Natural killer cell (primary cell): Measurements from ENCODE around the gene SLC25A3. TPM values are rescaled to one million over a fixed set of nuclear protein-coding genes. Genes with fewer than 3 reads are reported as not detected.
"Not testable (repeated sequence)": the region's sequence is repeated elsewhere in the genome, so short reads cannot be mapped to it uniquely, and the experiment has no call there.

ENCODE experiments used
- ATAC-seq, 3 donors: fragments of 150-1000 bp in 2 of 3; fragments of 200-7000 bp in 1 of 3; cut with Tn5 transposase; 1 replicate in 1 of 3; 2 replicates in 2 of 3; pipeline ENCODE4 v1.10.0; 2021; ENCODE audit warnings: mild to moderate bottlenecking in 2 of 3, moderate library complexity in 2 of 3
- DNase-seq, 2 donors: peaks; one replicate each; pipeline versions ENCODE4 v3.0.0 to v3.0.0-alpha.2; 2013 to 2021; ENCODE audit warnings: mixed read lengths in 1 of 2
- H3K27ac ChIP-seq: one replicate; pipeline ENCODE4 v1.5.1; 2013; ENCODE audit warnings: mild to moderate bottlenecking, low read length
- H3K27me3 ChIP-seq: one replicate; pipeline ENCODE4 v1.6.1; 2013; ENCODE audit warnings: low read length; ENCODE audit not compliant: control insufficient read depth, insufficient read depth
- H3K36me3 ChIP-seq: one replicate; pipeline ENCODE4 v1.6.1; 2013; ENCODE audit warnings: low read length; ENCODE audit not compliant: control insufficient read depth, insufficient read depth
- H3K4me1 ChIP-seq: one replicate; pipeline ENCODE4 v1.6.1; 2013; ENCODE audit warnings: low read length; ENCODE audit not compliant: control insufficient read depth, insufficient read depth
- H3K4me3 ChIP-seq: one replicate; pipeline ENCODE4 v1.5.1; 2013; ENCODE audit warnings: low read length
- H3K9me3 ChIP-seq: one replicate; pipeline ENCODE4 v1.6.1; 2013; ENCODE audit warnings: low read length; ENCODE audit not compliant: control insufficient read depth, insufficient read depth
- H3K27ac Mint-ChIP-seq, 2 donors: one replicate each; pipeline ENCODE4 v1.8.0; 2022; ENCODE audit warnings: mild to moderate bottlenecking in 2 of 2, mixed read lengths in 2 of 2, moderate library complexity in 1 of 2
- H3K27me3 Mint-ChIP-seq, 2 donors: one replicate each; pipeline ENCODE4 v1.8.0; 2022; ENCODE audit warnings: low read depth in 2 of 2, mixed read lengths in 2 of 2
- H3K36me3 Mint-ChIP-seq: one replicate; pipeline ENCODE4 v1.8.0; 2022; ENCODE audit warnings: mixed read lengths
- H3K4me1 Mint-ChIP-seq, 2 donors: one replicate each; pipeline ENCODE4 v1.8.0; 2022; ENCODE audit warnings: mixed read lengths in 2 of 2
- H3K4me3 Mint-ChIP-seq: one replicate; pipeline ENCODE4 v1.8.0; 2022; ENCODE audit warnings: mild to moderate bottlenecking, moderate library complexity, mixed read lengths
- H3K9me3 Mint-ChIP-seq, 2 donors: one replicate each; pipeline ENCODE4 v1.8.0; 2022; ENCODE audit warnings: mixed read lengths in 2 of 2
- WGBS: methylation state at CpG from one replicate; pipeline ENCODE4 v1.1.7; 2013; ENCODE audit warnings: missing lambda C conversion rate; ENCODE audit not compliant: insufficient coverage; 5-methylcytosine and 5-hydroxymethylcytosine counted together
- intact Hi-C: fragments of 100-400 bp; cut with micrococcal nuclease; formaldehyde crosslinking; loops from one replicate; pipeline ENCODE4 v1.14.2; 2022
- total RNA-seq, 4 donors: library from RNA; stranded (reverse); fragments of 120-200 nt in 1 of 4; gene quantifications; one replicate each; pipeline versions ENCODE4 v1.2.3 to v1.2.4, GENCODE V29; 2013 to 2022
- TF ChIP-seq, protein P1 (sequence below): fragments of 200-600 bp; IDR thresholded peaks from one replicate; pipeline ENCODE4 v1.8.0; 2022; ENCODE audit warnings: antibody characterized with exemption

SLC25A3 gene
- total RNA-seq, 3 donors from 2014 or later (not counting 1 experiment from before 2014, with no cell fraction given): 393 to 490 (median 433) TPM

- H3K4me3 Mint-ChIP-seq: no peak overlapping the region
- peaks cover 2% of the 10 kb centered on the region for H3K36me3 ChIP-seq
- 85% methylated on average over 3 of the region's 4 CpGs for WGBS
- peaks cover 10 to 12% of the 10 kb centered on the region in 2 donors for H3K4me1 Mint-ChIP-seq
- DNase-seq (no peak), ATAC-seq (no peak)
- no peaks in the 10 kb centered on the region for H3K9me3 ChIP-seq
- no peak overlapping the region for H3K27ac ChIP-seq
- TF ChIP-seq, protein P1, sequence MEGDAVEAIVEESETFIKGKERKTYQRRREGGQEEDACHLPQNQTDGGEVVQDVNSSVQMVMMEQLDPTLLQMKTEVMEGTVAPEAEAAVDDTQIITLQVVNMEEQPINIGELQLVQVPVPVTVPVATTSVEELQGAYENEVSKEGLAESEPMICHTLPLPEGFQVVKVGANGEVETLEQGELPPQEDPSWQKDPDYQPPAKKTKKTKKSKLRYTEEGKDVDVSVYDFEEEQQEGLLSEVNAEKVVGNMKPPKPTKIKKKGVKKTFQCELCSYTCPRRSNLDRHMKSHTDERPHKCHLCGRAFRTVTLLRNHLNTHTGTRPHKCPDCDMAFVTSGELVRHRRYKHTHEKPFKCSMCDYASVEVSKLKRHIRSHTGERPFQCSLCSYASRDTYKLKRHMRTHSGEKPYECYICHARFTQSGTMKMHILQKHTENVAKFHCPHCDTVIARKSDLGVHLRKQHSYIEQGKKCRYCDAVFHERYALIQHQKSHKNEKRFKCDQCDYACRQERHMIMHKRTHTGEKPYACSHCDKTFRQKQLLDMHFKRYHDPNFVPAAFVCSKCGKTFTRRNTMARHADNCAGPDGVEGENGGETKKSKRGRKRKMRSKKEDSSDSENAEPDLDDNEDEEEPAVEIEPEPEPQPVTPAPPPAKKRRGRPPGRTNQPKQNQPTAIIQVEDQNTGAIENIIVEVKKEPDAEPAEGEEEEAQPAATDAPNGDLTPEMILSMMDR: no peak
- H3K27me3 Mint-ChIP-seq: no peaks in the 10 kb centered on the region
- H3K9me3 Mint-ChIP-seq: no peaks in the 10 kb centered on the region
- no peak overlapping the region for H3K27ac Mint-ChIP-seq
- no peak overlapping the region for H3K4me3 ChIP-seq
- intact Hi-C loops: no loop called here
- no peaks in the 10 kb centered on the region for H3K4me1 ChIP-seq
- H3K27me3 ChIP-seq: no peaks in the 10 kb centered on the region
- no peaks in the 10 kb centered on the region for H3K36me3 Mint-ChIP-seq
Observed at GRCh38 chr12:98635657-98636323, 42.3 kb downstream of the SLC25A3 start.

- WGBS: no CpG with 5 or more reads among the region's 2 CpGs
- Mint-ChIP-seq H3K27me3 (no peaks in the 10 kb centered on the region), H3K4me3 (no peak overlapping the region), H3K27ac (no peak overlapping the region), H3K4me1 (peaks cover 10 to 12% of the 10 kb centered on the region in 2 donors), H3K36me3 (no peaks in the 10 kb centered on the region), H3K9me3 (no peaks in the 10 kb centered on the region)
- intact Hi-C loops: no loop called here
- no peak overlapping the region for H3K27ac ChIP-seq
- H3K9me3 ChIP-seq: no peaks in the 10 kb centered on the region
- DNase-seq (no peak), ATAC-seq (no peak)
- no peak overlapping the region for H3K4me3 ChIP-seq
- H3K4me1 ChIP-seq: no peaks in the 10 kb centered on the region
- peaks cover 2% of the 10 kb centered on the region for H3K36me3 ChIP-seq
- H3K27me3 ChIP-seq: no peaks in the 10 kb centered on the region
- TF ChIP-seq, protein P1: no peak
Observed at GRCh38 chr12:98637068-98637467, 43.6 kb downstream of the SLC25A3 start.

GRCh38 chr12:98638009-98638408 is 44.5 kb downstream of the SLC25A3 start:
- H3K9me3 ChIP-seq: no peaks in the 10 kb centered on the region
- H3K27ac Mint-ChIP-seq: peak overlapping the region in 1 of 2 donors; percentile 35
- no peak overlapping the region for H3K4me3 Mint-ChIP-seq
- no peaks in the 10 kb centered on the region for H3K27me3 Mint-ChIP-seq
- no peaks in the 10 kb centered on the region for H3K9me3 Mint-ChIP-seq
- ATAC-seq (no peak), DNase-seq (no peak)
- H3K4me1 ChIP-seq: no peaks in the 10 kb centered on the region
- H3K36me3 ChIP-seq: no peaks in the 10 kb centered on the region
- 91% methylated on average over 2 of the region's 2 CpGs for WGBS
- no peaks in the 10 kb centered on the region for H3K36me3 Mint-ChIP-seq
- H3K4me3 ChIP-seq: no peak overlapping the region
- TF ChIP-seq, protein P1: no peak
- peaks cover 10 to 12% of the 10 kb centered on the region in 2 donors for H3K4me1 Mint-ChIP-seq
- intact Hi-C loops: no loop called here
- H3K27me3 ChIP-seq: no peaks in the 10 kb centered on the region
- H3K27ac ChIP-seq: no peak overlapping the region

- intact Hi-C loops: no loop called here
Observed at GRCh38 chr12:98639491-98639890, 46.0 kb downstream of the SLC25A3 start.

GRCh38 chr12:98642801-98643200 is 49.3 kb downstream of the SLC25A3 start:
- not testable (repeated sequence) for H3K4me3 ChIP-seq

More at GRCh38 chr12:98639491-98639890, 46.0 kb downstream of the SLC25A3 start:
- TF ChIP-seq, protein P1: no peak
- H3K27me3 ChIP-seq: no peaks in the 10 kb centered on the region
- H3K36me3 Mint-ChIP-seq: no peaks in the 10 kb centered on the region
- H3K4me1 ChIP-seq: no peaks in the 10 kb centered on the region
- no peak overlapping the region for H3K27ac ChIP-seq
- no peak overlapping the region for H3K4me3 ChIP-seq
- ATAC-seq (no peak), DNase-seq (no peak)
- no peak overlapping the region for H3K27ac Mint-ChIP-seq
- no peak overlapping the region for H3K4me3 Mint-ChIP-seq
- no peaks in the 10 kb centered on the region for H3K27me3 Mint-ChIP-seq
- 98% methylated on average over 2 of the region's 3 CpGs for WGBS
- H3K9me3 ChIP-seq: no peaks in the 10 kb centered on the region
- peaks cover 12 to 15% of the 10 kb centered on the region in 2 donors for H3K4me1 Mint-ChIP-seq
- no peaks in the 10 kb centered on the region for H3K9me3 Mint-ChIP-seq
- H3K36me3 ChIP-seq: no peaks in the 10 kb centered on the region

More at GRCh38 chr12:98642801-98643200, 49.3 kb downstream of the SLC25A3 start:
- H3K27me3 Mint-ChIP-seq, H3K27ac ChIP-seq, DNase-seq, H3K27ac Mint-ChIP-seq, intact Hi-C loops, H3K36me3 ChIP-seq, ATAC-seq, H3K36me3 Mint-ChIP-seq, H3K9me3 ChIP-seq, H3K27me3 ChIP-seq, H3K9me3 Mint-ChIP-seq, H3K4me1 ChIP-seq: not testable (repeated sequence)
- 87% methylated on average over 4 of the region's 5 CpGs for WGBS
- peak overlapping the region; percentile 99 for H3K4me3 Mint-ChIP-seq
- peaks cover 23 to 26% of the 10 kb centered on the region in 2 donors for H3K4me1 Mint-ChIP-seq
